D721Med (cell line): ENCODE measurements around the gene EPN3.

Experiments used
- DNase-seq: peaks from one replicate; pipeline ENCODE4 v3.0.0; 2011; ENCODE audit warnings: low spot score; ENCODE audit not compliant: insufficient read length
- FAIRE-seq: peaks from 2 replicates; lab custom pipeline; 2011; peaks lifted over from hg19 to GRCh38; lab: Jason Lieb, UNC
- CTCF ChIP-seq: IDR thresholded peaks from 2 replicates; pipeline ENCODE4 v1.5.1; 2012; ENCODE audit warnings: mild to moderate bottlenecking, control low read depth; ENCODE audit not compliant: insufficient read depth; ENCODE audit errors: missing control alignments

The EPN3 gene

GRCh38 chr17:50532452-50533024 lies at the start of gene EPN3:
TSS of gene EPN3 (plus strand) at chr17:50532735. CDS start at chr17:50536557, 3,822 bp downstream.
- TF ChIP-seq CTCF: no peak
- DNase-seq (no peak), FAIRE-seq (no peak)

- TF ChIP-seq CTCF: no peak
- FAIRE-seq (no peak), DNase-seq (no peak)
These were observed 49.3 kb upstream of the EPN3 start for GRCh38 chr17:50483266-50483665.

DNA sequence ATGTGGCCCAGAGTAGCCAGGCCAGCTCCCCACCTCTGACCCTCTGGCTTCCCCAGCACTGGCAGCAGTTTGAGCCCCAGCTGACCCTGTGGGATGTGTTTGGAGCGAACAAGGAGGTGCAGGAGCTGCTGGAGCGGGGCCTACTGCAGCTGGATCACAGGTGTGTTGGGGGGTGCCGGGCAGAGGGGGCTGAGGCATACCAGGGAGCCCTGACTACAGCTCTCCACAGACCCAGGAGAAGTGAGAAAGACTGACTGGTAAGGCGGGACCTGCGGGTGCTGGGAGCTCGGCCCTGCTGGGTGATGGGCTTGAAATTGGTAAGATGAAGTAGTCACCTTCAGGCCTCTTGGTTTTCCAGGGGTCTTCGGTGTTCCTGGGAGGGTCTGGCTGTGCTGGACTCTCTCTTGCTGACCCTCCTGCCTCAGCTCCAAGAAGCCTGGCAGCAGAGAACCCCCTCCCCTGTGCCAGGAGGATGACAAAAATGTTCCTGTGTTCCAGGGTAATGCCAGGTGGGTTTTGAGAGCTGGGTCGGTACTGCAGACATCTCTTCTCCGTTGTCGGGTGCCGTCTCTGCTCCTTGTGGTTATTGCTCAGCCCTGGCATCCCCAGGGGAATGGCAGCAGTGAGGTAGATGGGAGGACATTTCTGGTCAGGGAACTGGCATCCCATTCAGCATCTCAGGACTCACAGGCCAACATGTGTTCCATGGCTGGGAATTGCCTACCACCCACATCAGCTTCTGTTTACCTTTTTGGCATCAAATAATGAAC lies 48.0 kb upstream of the EPN3 start:
- TF ChIP-seq CTCF: no peak
- FAIRE-seq (no peak), DNase-seq (no peak)

DNA sequence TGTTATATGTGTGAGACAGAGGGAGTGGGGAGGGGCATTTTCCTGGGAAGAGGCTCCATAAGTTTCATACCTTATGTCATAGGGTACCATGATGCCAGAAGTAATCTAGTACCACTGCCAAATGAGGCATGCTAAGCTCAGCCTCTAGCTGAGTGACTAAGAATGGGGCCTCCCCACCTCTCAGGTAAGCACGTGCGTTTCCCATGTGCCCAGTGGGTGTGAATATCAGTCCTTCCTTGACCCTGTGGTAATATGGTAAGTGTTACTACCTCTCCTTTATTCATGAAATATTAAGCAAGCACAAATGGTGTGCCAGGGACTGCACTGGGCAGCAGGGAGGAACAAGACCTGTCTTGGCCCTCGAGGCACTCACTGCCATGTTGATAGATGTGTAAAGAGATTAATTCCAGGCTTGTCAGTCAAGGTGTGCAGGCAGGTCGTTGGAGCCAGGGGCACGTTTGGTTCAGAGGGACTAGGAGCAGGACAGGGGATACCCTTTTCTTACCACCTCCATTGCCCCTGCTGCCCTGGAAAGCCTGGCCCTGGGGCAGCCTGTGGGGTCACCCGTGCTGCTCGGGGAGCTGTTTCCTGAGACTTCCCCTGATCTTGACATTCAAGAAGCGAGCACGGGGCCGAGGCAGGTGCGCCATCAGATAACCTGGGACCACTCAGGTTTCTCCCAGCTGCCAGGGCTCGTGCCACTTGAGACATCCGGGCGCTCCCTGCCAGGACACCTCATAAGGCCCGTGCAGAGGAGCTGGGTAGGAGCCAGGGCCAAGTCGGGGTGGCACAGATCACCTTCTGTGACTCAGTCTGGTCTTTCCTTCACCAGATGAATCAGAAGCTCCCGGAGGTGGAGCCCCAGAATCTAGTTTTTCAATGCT lies 45.1 kb upstream of the EPN3 start:
- TF ChIP-seq CTCF: no peak
- DNase-seq: no peak

DNA sequence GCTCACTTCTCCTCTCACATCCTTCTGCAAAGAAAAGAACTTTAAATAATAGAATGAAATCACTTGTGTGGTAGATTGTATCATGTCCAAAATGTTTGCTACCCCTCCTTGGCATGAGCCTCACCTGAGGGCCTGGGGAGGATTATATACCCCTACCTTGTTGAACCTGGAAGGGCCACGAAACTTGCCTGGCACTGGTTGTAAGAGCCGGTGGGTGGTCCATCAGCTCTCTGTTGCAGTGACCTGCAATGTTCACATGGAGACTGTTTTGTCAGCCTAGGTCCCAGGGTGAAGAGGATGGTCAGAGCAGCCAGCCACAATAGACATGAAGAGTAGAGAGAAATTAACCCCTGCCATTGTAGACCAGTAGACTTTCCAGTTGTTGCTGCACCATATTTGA lies 43.7 kb upstream of the EPN3 start:
- FAIRE-seq (no peak), DNase-seq (no peak)
- no peak for TF ChIP-seq CTCF

More for the DNA sequence above, 45.1 kb upstream of the EPN3 start:
- FAIRE-seq: no peak

DNA sequence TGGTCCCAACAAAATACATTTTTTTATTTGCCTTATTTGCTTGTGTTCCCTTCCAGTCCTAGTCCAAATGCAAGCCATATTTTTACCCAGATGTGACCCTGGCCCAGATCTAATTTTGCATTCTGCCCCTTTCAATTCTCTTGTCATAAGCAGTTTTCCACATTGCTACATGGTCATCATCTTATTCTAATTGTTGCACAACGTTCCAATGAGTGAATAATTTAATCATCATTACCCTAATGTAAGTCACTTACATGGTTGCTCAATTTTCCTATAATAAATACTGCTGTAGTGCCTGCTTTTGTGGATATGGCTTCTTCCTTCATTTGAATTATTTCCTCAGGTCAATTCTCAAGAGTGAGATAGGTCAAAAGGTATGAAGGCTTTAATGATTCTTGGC lies 41.0 kb upstream of the EPN3 start:
- no peak for TF ChIP-seq CTCF
- FAIRE-seq (no peak), DNase-seq (no peak)
